ENCODE measurements around the gene CPVL.

CPVL gene

DNA sequence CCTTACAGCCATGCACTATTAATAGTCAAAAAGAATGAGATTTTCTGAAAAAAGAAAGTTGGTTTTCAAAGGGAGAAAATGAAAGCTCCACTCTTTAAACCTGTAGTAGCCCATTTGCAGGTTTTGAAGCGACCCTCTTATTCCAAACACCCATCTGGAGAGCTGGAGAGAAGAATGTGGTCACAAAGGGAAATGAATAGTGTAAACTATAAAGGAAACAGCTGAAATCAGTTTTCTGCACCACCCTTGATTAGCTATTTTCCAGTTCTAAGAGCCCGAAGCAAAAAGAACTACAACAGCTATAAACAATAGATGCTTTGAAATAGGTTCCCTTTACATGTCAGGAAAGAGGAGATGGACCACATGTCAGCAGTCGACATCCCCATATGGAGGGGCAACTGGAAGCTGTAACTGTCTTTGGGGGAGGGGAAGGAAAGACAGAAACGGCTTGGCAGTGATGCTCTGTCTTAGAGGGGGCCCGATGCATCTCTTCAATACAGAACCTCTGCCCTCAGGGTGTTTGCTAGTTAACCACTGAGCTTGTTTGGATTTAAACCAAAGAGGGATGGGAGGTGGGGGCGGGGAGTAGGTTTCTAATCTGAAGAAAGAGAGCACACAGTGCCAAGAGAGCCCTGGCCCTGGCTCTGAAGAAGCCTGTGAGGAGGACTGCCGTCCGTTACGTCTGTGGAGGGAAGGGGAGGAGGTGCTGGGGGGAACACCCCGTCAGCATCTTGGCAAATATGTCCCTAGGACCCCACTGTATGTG, 55.3 kb downstream of the CPVL start:
- Histone ChIP-seq H3K4me3 (ENCODE audit: low read depth, low read length) (no peak overlapping the region), H3K36me3 (no peaks in the 10 kb centered on the region), H3K27me3 (ENCODE audit: insufficient read depth, low read depth, severe bottlenecking) (peaks cover 29% of the 10 kb centered on the region), H3K27ac (no peak overlapping the region), H3K9me3 (ENCODE audit: severe bottlenecking) (no peaks in the 10 kb centered on the region)
- DNase-seq: no peak
- no peak for TF ChIP-seq CTCF (IDR thresholded peaks at IDR 0.05; ENCODE audit: low read depth, low read length)

GRCh38 chr7:29090151-29090805, 56.1 kb downstream of the CPVL start:
- Histone ChIP-seq H3K27me3 (ENCODE audit: insufficient read depth, low read depth, severe bottlenecking) (peaks cover 32% of the 10 kb centered on the region), H3K36me3 (no peaks in the 10 kb centered on the region), H3K27ac (no peak overlapping the region), H3K9me3 (ENCODE audit: severe bottlenecking) (no peaks in the 10 kb centered on the region), H3K4me3 (ENCODE audit: low read depth, low read length) (no peak overlapping the region)
- TF ChIP-seq CTCF (IDR thresholded peaks at IDR 0.05; ENCODE audit: low read depth, low read length): no peak
- DNase-seq: no peak

- no peaks in the 10 kb centered on the region for H3K36me3 ChIP-seq
- H3K9me3 ChIP-seq (ENCODE audit: severe bottlenecking): no peaks in the 10 kb centered on the region
- no peak for DNase-seq
- H3K4me3 ChIP-seq (ENCODE audit: low read depth, low read length): no peak overlapping the region
- no peak overlapping the region for H3K27ac ChIP-seq
- no peak for TF ChIP-seq CTCF (IDR thresholded peaks at IDR 0.05; ENCODE audit: low read depth, low read length)
- peaks cover 28% of the 10 kb centered on the region for H3K27me3 ChIP-seq (ENCODE audit: insufficient read depth, low read depth, severe bottlenecking)
These were observed 58.5 kb downstream of the CPVL start for GRCh38 chr7:29087840-29088170.

GRCh38 chr7:29086545-29086944, 59.8 kb downstream of the CPVL start:
- no peak overlapping the region for H3K27ac ChIP-seq
- DNase-seq: no peak
- peaks cover 29% of the 10 kb centered on the region for H3K27me3 ChIP-seq (ENCODE audit: insufficient read depth, low read depth, severe bottlenecking)
- no peaks in the 10 kb centered on the region for H3K36me3 ChIP-seq
- no peaks in the 10 kb centered on the region for H3K9me3 ChIP-seq (ENCODE audit: severe bottlenecking)
- H3K4me3 ChIP-seq (ENCODE audit: low read depth, low read length): no peak overlapping the region
- no peak for TF ChIP-seq CTCF (IDR thresholded peaks at IDR 0.05; ENCODE audit: low read depth, low read length)

DNA sequence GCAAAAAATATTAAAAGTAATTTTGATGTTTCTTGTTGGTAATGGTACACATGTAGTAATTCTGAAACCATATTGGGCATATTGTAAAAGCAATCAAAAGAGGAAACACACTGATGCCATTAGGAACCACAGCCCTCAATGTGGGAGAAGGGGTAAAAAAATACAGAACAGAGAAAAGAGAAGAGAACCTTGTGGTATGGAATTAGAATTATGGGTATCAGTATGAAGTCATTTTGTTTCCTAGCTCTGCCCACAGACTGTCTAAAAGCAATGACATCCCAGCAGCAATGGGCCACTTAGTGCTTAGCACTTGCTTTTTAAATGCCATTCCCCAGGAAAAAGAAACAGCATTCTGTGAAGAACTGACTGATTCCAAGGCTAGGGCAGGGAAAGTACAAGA, 61.5 kb downstream of the CPVL start:
- H3K4me3 ChIP-seq (ENCODE audit: low read depth, low read length): no peak overlapping the region
- no peaks in the 10 kb centered on the region for H3K9me3 ChIP-seq (ENCODE audit: severe bottlenecking)
- peaks cover 20% of the 10 kb centered on the region for H3K27me3 ChIP-seq (ENCODE audit: insufficient read depth, low read depth, severe bottlenecking)
- TF ChIP-seq CTCF (IDR thresholded peaks at IDR 0.05; ENCODE audit: low read depth, low read length): no peak
- no peaks in the 10 kb centered on the region for H3K36me3 ChIP-seq
- DNase-seq: no peak
- H3K27ac ChIP-seq: no peak overlapping the region

Measured in WERI-Rb-1 (cell line).